Stimulated activated naive CD8-positive, alpha-beta T cell treated with anti-CD3 and anti-CD28 coated beads, Interleukin-15, Interleukin-2, amounts not matched to agents 100 ng/mL and 50 ng/mL, for 24 hours (primary cell): ENCODE data around the gene HRAS.
A peak's percentile ranks its signal among the peaks of the same experiment; 100 is the strongest.

Source experiments
- H3K27ac Mint-ChIP-seq: one replicate; pipeline ENCODE4 v1.8.0; 2021; ENCODE audit warnings: mild to moderate bottlenecking, mixed read lengths
- H3K27me3 Mint-ChIP-seq: one replicate; pipeline ENCODE4 v1.8.0; 2021; ENCODE audit warnings: mixed read lengths
- H3K36me3 Mint-ChIP-seq: one replicate; pipeline ENCODE4 v1.8.0; 2021; ENCODE audit warnings: low read depth, mixed read lengths
- H3K4me1 Mint-ChIP-seq: one replicate; pipeline ENCODE4 v1.8.0; 2021; ENCODE audit warnings: low read depth, mixed read lengths
- H3K4me3 Mint-ChIP-seq: one replicate; pipeline ENCODE4 v1.8.0; 2021; ENCODE audit warnings: mild to moderate bottlenecking, mixed read lengths
- H3K9me3 Mint-ChIP-seq: one replicate; pipeline ENCODE4 v1.8.0; 2021; ENCODE audit warnings: mixed read lengths

HRAS gene

GRCh38 chr11:534396-535209, 773 bp downstream of the HRAS start:
- no peak overlapping the region for H3K27ac Mint-ChIP-seq
- no peaks in the 10 kb centered on the region for H3K27me3 Mint-ChIP-seq
- H3K9me3 Mint-ChIP-seq = no peaks in the 10 kb centered on the region
- H3K4me1 Mint-ChIP-seq = peaks cover 11% of the 10 kb centered on the region
- peak overlapping the region; percentile 76 for H3K4me3 Mint-ChIP-seq
- H3K36me3 Mint-ChIP-seq = peaks cover 8% of the 10 kb centered on the region

- Mint-ChIP-seq H3K36me3 (peaks cover 8% of the 10 kb centered on the region), H3K27me3 (no peaks in the 10 kb centered on the region), H3K27ac (no peak overlapping the region), H3K4me3 (peak overlapping the region; percentile 76), H3K4me1 (peaks cover 11% of the 10 kb centered on the region), H3K9me3 (no peaks in the 10 kb centered on the region)
Measured at GRCh38 chr11:533586-534395, 1.6 kb downstream of the HRAS start.

GRCh38 chr11:532986-533585, 2.3 kb downstream of the HRAS start:
- peaks cover 10% of the 10 kb centered on the region for H3K4me1 Mint-ChIP-seq
- H3K9me3 Mint-ChIP-seq = no peaks in the 10 kb centered on the region
- H3K36me3 Mint-ChIP-seq = peaks cover 8% of the 10 kb centered on the region
- no peak overlapping the region for H3K27ac Mint-ChIP-seq
- no peaks in the 10 kb centered on the region for H3K27me3 Mint-ChIP-seq
- H3K4me3 Mint-ChIP-seq = no peak overlapping the region

GRCh38 chr11:532527-532985, 2.8 kb downstream of the HRAS start:
- Mint-ChIP-seq H3K27me3 (no peaks in the 10 kb centered on the region), H3K4me3 (no peak overlapping the region), H3K36me3 (peaks cover 8% of the 10 kb centered on the region)

GRCh38 chr11:531919-532526, 3.4 kb downstream of the HRAS start:
- Mint-ChIP-seq H3K36me3 (peaks cover 8% of the 10 kb centered on the region), H3K4me1 (peaks cover 5% of the 10 kb centered on the region), H3K27ac (no peak overlapping the region), H3K4me3 (no peak overlapping the region), H3K27me3 (no peaks in the 10 kb centered on the region), H3K9me3 (no peaks in the 10 kb centered on the region)

More at GRCh38 chr11:532527-532985, 2.8 kb downstream of the HRAS start:
- Mint-ChIP-seq H3K27ac (no peak overlapping the region), H3K4me1 (peaks cover 5% of the 10 kb centered on the region), H3K9me3 (no peaks in the 10 kb centered on the region)

GRCh38 chr11:530960-531831, 4.2 kb downstream of the HRAS start:
- Mint-ChIP-seq H3K4me3 (no peak overlapping the region), H3K9me3 (no peaks in the 10 kb centered on the region), H3K27me3 (no peaks in the 10 kb centered on the region), H3K36me3 (peaks cover 8% of the 10 kb centered on the region), H3K27ac (no peak overlapping the region), H3K4me1 (peaks cover 2% of the 10 kb centered on the region)

GRCh38 chr11:529728-530411, 5.5 kb downstream of the HRAS start:
- Mint-ChIP-seq H3K36me3 (peaks cover 8% of the 10 kb centered on the region), H3K27ac (no peak overlapping the region), H3K9me3 (no peaks in the 10 kb centered on the region), H3K4me3 (no peak overlapping the region), H3K27me3 (no peaks in the 10 kb centered on the region), H3K4me1 (no peaks in the 10 kb centered on the region)

GRCh38 chr11:528815-529727, 6.3 kb downstream of the HRAS start:
- no peak overlapping the region for H3K4me3 Mint-ChIP-seq
- no peaks in the 10 kb centered on the region for H3K4me1 Mint-ChIP-seq
- H3K27me3 Mint-ChIP-seq = no peaks in the 10 kb centered on the region
- no peak overlapping the region for H3K27ac Mint-ChIP-seq
- H3K9me3 Mint-ChIP-seq = no peaks in the 10 kb centered on the region
- peaks cover 8% of the 10 kb centered on the region for H3K36me3 Mint-ChIP-seq

- H3K27me3 Mint-ChIP-seq = no peaks in the 10 kb centered on the region
- H3K4me3 Mint-ChIP-seq = no peak overlapping the region
- H3K9me3 Mint-ChIP-seq = no peaks in the 10 kb centered on the region
- H3K4me1 Mint-ChIP-seq = no peaks in the 10 kb centered on the region
- H3K27ac Mint-ChIP-seq = no peak overlapping the region
- peaks cover 8% of the 10 kb centered on the region for H3K36me3 Mint-ChIP-seq
Measured at GRCh38 chr11:528166-528814, 7.1 kb downstream of the HRAS start.

- Mint-ChIP-seq H3K27me3 (no peaks in the 10 kb centered on the region), H3K36me3 (no peaks in the 10 kb centered on the region), H3K27ac (no peak overlapping the region), H3K4me1 (no peaks in the 10 kb centered on the region), H3K4me3 (no peak overlapping the region), H3K9me3 (no peaks in the 10 kb centered on the region)
Measured at GRCh38 chr11:526192-526591, 9.2 kb downstream of the HRAS start.

GRCh38 chr11:521177-521688, 14.1 kb downstream of the HRAS start:
- Mint-ChIP-seq H3K9me3 (no peaks in the 10 kb centered on the region), H3K36me3 (peaks cover 4% of the 10 kb centered on the region), H3K27me3 (no peaks in the 10 kb centered on the region), H3K4me1 (peaks cover 4% of the 10 kb centered on the region), H3K27ac (no peak overlapping the region), H3K4me3 (no peak overlapping the region)

GRCh38 chr11:520428-521176, 14.8 kb downstream of the HRAS start:
- peak overlapping the region; percentile 36 for H3K27ac Mint-ChIP-seq
- H3K4me1 Mint-ChIP-seq = peaks cover 4% of the 10 kb centered on the region
- H3K27me3 Mint-ChIP-seq = no peaks in the 10 kb centered on the region
- H3K9me3 Mint-ChIP-seq = no peaks in the 10 kb centered on the region
- peaks cover 8% of the 10 kb centered on the region for H3K36me3 Mint-ChIP-seq
- H3K4me3 Mint-ChIP-seq = no peak overlapping the region
